OCI-LY7 (cell line): ENCODE measurements around the gene AGBL4.

ENCODE experiments used
- EZH2phosphoT487 ChIP-seq: fragments of 200-600 bp; sonication (generic); IDR thresholded peaks from 2 replicates; pipeline ENCODE4 v1.6.1; 2018; ENCODE audit warnings: low read depth, borderline replicate concordance, mild to moderate bottlenecking, mixed run types, antibody characterized with exemption, low read length, moderate library complexity, mixed read lengths
- TF ChIP-seq, protein P1 (sequence below): fragments of 200-600 bp; sonication (generic); conservative IDR thresholded peaks from 2 replicates; pipeline ENCODE4 v1.5.1; 2014; ENCODE audit warnings: mild to moderate bottlenecking, antibody characterized with exemption, low read length, moderate library complexity, mixed read lengths

DNA sequence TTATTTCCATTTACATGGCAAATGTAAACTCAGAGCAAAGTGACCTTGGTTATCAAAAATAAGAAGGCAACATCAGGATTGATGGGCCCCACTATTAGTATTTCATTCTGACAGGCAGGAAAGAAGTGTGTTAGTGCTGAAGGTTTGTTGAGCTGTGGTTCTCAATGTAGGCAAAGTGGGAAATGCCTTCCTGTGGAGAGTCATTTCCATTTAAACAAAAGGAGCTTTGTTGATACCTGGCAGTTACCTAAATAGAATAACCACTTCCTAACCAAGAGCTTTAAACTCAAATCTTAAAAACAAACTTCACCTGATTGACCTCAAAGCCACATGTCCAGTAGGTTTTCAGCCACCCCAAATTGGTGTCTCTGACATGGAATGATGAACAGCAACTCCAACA is 667.2 kb downstream of the AGBL4 start:
- TF ChIP-seq, protein P1, sequence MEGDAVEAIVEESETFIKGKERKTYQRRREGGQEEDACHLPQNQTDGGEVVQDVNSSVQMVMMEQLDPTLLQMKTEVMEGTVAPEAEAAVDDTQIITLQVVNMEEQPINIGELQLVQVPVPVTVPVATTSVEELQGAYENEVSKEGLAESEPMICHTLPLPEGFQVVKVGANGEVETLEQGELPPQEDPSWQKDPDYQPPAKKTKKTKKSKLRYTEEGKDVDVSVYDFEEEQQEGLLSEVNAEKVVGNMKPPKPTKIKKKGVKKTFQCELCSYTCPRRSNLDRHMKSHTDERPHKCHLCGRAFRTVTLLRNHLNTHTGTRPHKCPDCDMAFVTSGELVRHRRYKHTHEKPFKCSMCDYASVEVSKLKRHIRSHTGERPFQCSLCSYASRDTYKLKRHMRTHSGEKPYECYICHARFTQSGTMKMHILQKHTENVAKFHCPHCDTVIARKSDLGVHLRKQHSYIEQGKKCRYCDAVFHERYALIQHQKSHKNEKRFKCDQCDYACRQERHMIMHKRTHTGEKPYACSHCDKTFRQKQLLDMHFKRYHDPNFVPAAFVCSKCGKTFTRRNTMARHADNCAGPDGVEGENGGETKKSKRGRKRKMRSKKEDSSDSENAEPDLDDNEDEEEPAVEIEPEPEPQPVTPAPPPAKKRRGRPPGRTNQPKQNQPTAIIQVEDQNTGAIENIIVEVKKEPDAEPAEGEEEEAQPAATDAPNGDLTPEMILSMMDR: no peak
- TF ChIP-seq EZH2phosphoT487: no peak
